IPS DF 6.9 (cell line): ENCODE measurements around the gene UBE2R2.

Experiments used
- DNase-seq: peaks from one replicate; pipeline ENCODE4 v3.0.0-alpha.2; 2013; ENCODE audit warnings: low read depth, low spot score
- H3K27ac ChIP-seq: one replicate; pipeline ENCODE4 v1.5.1; 2013; ENCODE audit warnings: low read length, control low read depth
- H3K27me3 ChIP-seq: 2 replicates; pipeline ENCODE4 v1.6.1; 2013; ENCODE audit warnings: mild to moderate bottlenecking, low read length; ENCODE audit not compliant: control insufficient read depth, insufficient read depth
- H3K36me3 ChIP-seq: 2 replicates; pipeline ENCODE4 v1.6.1; 2013; ENCODE audit warnings: low read length; ENCODE audit not compliant: control insufficient read depth, insufficient read depth
- H3K4me1 ChIP-seq: 2 replicates; pipeline ENCODE4 v1.6.1; 2013; ENCODE audit warnings: low read length; ENCODE audit not compliant: control insufficient read depth, insufficient read depth
- H3K4me3 ChIP-seq: 2 replicates; pipeline ENCODE4 v1.5.1; 2013; ENCODE audit warnings: mild to moderate bottlenecking, low read length
- H3K9me3 ChIP-seq: 2 replicates; pipeline ENCODE4 v1.6.1; 2013; ENCODE audit warnings: low read length, inconsistent platforms; ENCODE audit not compliant: control insufficient read depth, insufficient read depth
- WGBS: extraction: QIAGEN DNeasy Blood & Tissue Kit; methylation state at CpG from one replicate; pipeline ENCODE4 v1.1.7; 2013; ENCODE audit warnings: mixed read lengths, missing lambda C conversion rate; ENCODE audit not compliant: insufficient read length, insufficient coverage; 5-methylcytosine and 5-hydroxymethylcytosine counted together

UBE2R2 gene

GRCh38 chr9:33884856-33885701 lies 68.1 kb downstream of the UBE2R2 start:
- Histone ChIP-seq H3K4me1 (peaks cover 1% of the 10 kb centered on the region; the same call in 1 of the 2 replicates), H3K36me3 (no peaks in the 10 kb centered on the region), H3K27me3 (no peaks in the 10 kb centered on the region), H3K27ac (no peak overlapping the region), H3K9me3 (no peaks in the 10 kb centered on the region), H3K4me3 (no peak overlapping the region)
- no peak for DNase-seq
- WGBS = no CpG with 5 or more reads among the region's 5 CpGs

- H3K27me3 ChIP-seq = no peaks in the 10 kb centered on the region
- H3K36me3 ChIP-seq = no peaks in the 10 kb centered on the region
- H3K9me3 ChIP-seq = no peaks in the 10 kb centered on the region
- H3K4me1 ChIP-seq = no peaks in the 10 kb centered on the region
- H3K27ac ChIP-seq = no peak overlapping the region
- 100% methylated on average over 2 of the region's 2 CpGs for WGBS
- no peak for DNase-seq
- H3K4me3 ChIP-seq = no peak overlapping the region
Measured at GRCh38 chr9:33885948-33886347, 69.0 kb downstream of the UBE2R2 start.

DNA sequence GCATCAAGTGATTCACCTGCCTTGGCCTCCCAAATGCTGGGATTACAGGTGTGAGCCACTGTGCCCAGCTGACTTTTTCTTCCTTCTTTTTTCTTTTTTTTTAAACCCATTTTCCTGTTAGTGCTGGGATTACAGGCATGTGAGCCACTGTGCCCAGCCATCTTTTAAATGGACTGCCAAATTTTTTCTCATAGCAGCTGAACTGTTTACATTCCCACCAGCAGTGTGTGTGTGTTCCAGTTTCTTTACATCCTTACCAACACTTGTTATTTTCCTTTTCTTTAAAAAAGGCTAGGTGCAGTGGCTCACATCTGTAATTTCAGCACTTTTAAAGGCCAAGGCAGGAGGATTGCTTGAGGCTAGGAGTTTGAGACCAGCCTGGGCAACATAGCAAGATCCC lies 76.9 kb downstream of the UBE2R2 start:
- H3K4me3 ChIP-seq = no peak overlapping the region
- no peaks in the 10 kb centered on the region for H3K4me1 ChIP-seq
- no peak overlapping the region for H3K27ac ChIP-seq
- no peaks in the 10 kb centered on the region for H3K27me3 ChIP-seq
- H3K36me3 ChIP-seq = no peaks in the 10 kb centered on the region
- DNase-seq = no peak
- no peaks in the 10 kb centered on the region for H3K9me3 ChIP-seq

DNA sequence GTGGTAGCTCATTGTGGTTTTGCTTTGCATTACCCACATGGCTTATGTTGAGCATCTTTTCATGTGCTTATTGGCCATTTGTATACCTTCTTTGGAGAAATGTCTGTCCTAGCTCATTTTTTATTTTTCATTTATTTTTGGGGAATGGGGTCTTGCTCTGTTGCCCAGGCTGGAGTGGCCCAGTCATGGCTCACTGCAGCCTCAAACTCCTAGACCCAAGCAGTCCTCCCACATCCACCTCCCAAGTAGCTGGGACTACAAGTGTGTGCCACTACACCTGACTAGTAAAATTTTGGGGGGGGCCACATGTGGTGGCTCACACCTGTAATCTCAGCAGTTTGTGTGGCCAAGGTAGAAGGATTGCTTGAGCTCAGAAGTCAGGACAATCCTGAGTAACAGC lies 77.4 kb downstream of the UBE2R2 start:
- H3K9me3 ChIP-seq = no peaks in the 10 kb centered on the region
- no peak overlapping the region for H3K4me3 ChIP-seq
- H3K27ac ChIP-seq = no peak overlapping the region
- no peaks in the 10 kb centered on the region for H3K27me3 ChIP-seq
- no peak for DNase-seq
- H3K4me1 ChIP-seq = no peaks in the 10 kb centered on the region
- no peaks in the 10 kb centered on the region for H3K36me3 ChIP-seq

DNA sequence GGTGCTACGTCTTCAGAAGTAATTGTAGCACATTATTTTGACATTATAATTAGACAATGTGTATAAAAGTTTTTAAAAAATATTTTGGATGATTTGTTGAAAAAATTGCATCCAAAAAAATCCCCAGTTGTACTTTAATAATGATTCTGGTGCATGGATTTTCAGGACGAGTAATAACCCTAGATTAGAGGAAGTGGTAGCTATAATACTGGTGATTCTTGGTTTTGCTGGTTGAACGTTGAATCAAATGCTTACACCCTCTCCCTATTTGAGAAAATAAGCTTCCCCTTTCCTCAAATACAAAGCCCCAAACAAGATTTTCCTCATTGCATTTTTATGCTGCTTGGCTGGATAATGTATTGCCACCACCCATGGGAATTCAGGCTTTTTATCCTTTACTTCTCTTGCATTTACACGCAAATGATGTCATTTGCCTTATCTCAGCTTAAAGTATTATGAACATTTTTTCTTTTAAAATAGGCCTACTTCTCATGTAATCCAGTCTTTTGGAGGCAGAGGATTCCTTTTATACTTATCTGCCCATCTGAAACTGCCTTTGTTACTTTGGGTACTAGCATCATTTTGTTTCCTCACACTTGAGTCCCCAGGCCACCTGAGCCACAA lies 86.3 kb downstream of the UBE2R2 start:
- Histone ChIP-seq H3K4me3 (no peak overlapping the region), H3K9me3 (no peaks in the 10 kb centered on the region), H3K36me3 (no peaks in the 10 kb centered on the region), H3K4me1 (no peaks in the 10 kb centered on the region), H3K27ac (no peak overlapping the region), H3K27me3 (no peaks in the 10 kb centered on the region; the same call in 1 of the 2 replicates)
- DNase-seq = no peak
- WGBS = no CpG with 5 or more reads among the region's 4 CpGs

DNA sequence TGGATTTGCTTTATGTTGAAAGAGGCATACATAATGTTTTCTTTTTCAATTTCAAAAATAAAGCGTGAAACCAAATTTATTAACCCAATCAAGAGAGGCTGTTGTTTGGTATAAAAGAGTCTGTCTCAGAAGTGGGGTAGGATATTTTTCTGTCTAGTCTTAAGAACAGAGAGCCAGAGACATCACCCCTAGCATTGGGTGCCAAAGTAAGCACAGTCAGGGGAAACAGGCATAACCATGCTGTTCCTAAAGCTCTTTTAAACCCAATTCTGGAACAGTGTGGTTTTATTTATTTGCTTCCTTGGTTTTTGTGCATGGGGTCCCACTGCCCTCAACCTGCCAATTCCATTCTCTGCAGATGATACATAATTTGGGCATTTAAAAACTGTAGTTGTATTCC lies 88.2 kb downstream of the UBE2R2 start:
- no CpG with 5 or more reads among the region's 1 CpG for WGBS
- no peak for DNase-seq
- Histone ChIP-seq H3K4me1 (no peaks in the 10 kb centered on the region), H3K36me3 (no peaks in the 10 kb centered on the region), H3K27ac (no peak overlapping the region), H3K9me3 (no peaks in the 10 kb centered on the region), H3K27me3 (no peaks in the 10 kb centered on the region; the same call in 1 of the 2 replicates), H3K4me3 (no peak overlapping the region)

DNA sequence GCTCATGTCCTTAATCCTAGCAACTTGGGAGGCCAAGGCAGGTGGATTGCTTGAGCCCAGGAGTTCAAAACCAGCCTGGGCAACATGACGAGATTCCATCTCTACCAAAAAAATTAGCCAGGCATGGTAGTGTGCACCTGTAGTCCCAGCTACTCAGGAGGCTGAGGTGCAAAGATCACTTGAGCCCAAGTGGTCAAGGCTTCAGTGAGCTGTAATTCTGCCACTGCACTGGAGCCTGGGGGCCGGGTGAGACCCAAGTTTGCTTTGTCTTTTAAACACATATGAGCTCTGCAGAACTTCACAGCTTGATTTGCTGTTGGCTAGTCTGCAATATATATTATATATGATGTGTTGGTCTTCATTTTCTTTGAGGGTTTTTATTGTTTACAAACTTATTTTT lies 89.8 kb downstream of the UBE2R2 start:
- H3K9me3 ChIP-seq = no peaks in the 10 kb centered on the region
- no peaks in the 10 kb centered on the region for H3K4me1 ChIP-seq
- no CpG with 5 or more reads among the region's 2 CpGs for WGBS
- no peaks in the 10 kb centered on the region; the same call in 1 of the 2 replicates for H3K27me3 ChIP-seq
- H3K36me3 ChIP-seq = no peaks in the 10 kb centered on the region
- H3K27ac ChIP-seq = no peak overlapping the region
- DNase-seq = no peak
- no peak overlapping the region for H3K4me3 ChIP-seq

DNA sequence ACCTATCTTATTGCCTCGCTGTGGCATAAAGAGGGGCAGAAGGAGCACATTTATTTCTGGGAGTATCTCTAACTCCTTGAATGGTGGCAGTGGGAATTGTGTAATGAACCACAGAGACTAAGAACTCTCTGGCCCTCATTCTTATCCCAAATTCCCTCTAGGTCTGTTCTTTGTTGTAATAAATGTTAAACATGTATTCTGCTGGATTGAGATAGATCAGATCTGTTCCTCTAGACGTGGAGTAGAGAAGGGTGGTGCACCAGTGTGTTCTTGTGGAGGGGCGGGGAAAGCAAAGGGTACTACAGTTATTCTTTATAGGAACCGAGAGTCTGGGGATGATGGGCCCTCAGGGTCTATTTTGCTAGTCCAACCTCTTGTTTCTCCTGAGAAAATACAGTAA lies 90.4 kb downstream of the UBE2R2 start:
- no CpG with 5 or more reads among the region's 4 CpGs for WGBS

GRCh38 chr9:33908114-33908513 lies 91.2 kb downstream of the UBE2R2 start:
- Histone ChIP-seq H3K9me3 (no peaks in the 10 kb centered on the region), H3K4me3 (no peak overlapping the region), H3K36me3 (no peaks in the 10 kb centered on the region), H3K27ac (no peak overlapping the region), H3K4me1 (no peaks in the 10 kb centered on the region), H3K27me3 (no peaks in the 10 kb centered on the region; the same call in 1 of the 2 replicates)
- no peak for DNase-seq
- no CpG with 5 or more reads among the region's 3 CpGs for WGBS

More for the DNA sequence above, 90.4 kb downstream of the UBE2R2 start:
- no peak overlapping the region for H3K4me3 ChIP-seq
- H3K27ac ChIP-seq = no peak overlapping the region
- H3K27me3 ChIP-seq = no peaks in the 10 kb centered on the region; the same call in 1 of the 2 replicates
- no peaks in the 10 kb centered on the region for H3K4me1 ChIP-seq
- no peaks in the 10 kb centered on the region for H3K9me3 ChIP-seq
- no peaks in the 10 kb centered on the region for H3K36me3 ChIP-seq
- no peak for DNase-seq

DNA sequence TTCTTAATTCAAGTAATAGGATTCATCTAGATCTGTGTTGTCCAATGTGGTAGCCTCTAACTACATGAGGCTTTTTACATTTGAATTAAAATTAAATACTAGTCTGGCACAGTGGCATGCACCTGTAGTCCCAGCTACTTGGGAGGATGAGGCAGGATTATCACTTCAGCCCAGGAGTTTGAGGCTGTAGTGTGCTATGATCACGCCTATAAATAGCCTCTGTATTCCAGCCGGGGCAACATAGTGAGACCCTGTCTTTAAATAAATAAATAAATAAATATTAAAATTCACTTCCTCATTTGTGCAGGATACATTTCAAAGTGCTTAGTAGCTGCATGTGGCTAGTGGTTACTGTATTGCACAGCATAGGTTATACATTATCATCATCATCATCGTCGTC lies 91.8 kb downstream of the UBE2R2 start:
- Histone ChIP-seq H3K36me3 (no peaks in the 10 kb centered on the region), H3K9me3 (no peaks in the 10 kb centered on the region), H3K27me3 (no peaks in the 10 kb centered on the region; the same call in 1 of the 2 replicates), H3K4me3 (no peak overlapping the region), H3K4me1 (no peaks in the 10 kb centered on the region), H3K27ac (no peak overlapping the region)
- no CpG with 5 or more reads among the region's 4 CpGs for WGBS
- no peak for DNase-seq
